Measurements from ENCODE around the gene KAT7. TPM values are rescaled to one million over a fixed set of nuclear protein-coding genes. Genes with fewer than 3 reads are reported as not detected.

KAT7 gene
- polyA plus RNA-seq, 1 donor = 33.6 TPM

DNA sequence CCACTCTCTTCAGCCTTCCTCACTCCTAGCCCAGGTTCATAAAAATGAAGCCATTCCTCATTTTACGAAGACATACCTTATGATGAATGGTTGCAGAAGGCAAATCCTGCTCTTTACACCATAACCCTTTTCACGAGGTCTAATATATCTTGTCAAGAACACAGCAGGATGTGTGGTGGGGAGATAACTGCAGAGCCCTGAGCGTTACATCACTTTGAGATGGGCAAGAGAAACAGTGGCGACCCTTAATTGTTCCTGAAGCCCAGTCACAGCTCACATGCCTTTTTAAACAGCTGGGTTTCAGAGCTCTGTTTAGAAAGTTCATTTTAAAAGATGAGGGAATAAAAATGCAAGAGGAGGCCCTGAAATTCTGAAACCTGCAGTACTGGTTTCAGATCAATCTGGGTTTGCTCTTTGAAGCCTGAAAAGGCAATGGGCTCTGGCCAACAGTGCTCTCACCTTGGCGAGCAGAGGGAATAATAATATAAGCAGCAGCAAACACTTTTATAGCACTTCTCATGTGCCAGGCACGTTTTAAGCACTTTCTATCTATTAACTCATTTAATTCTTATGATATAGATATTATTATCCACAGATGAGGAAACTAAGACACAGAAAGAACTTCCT, 27.4 kb upstream of the KAT7 start:
- DNase-seq = no peak

DNA sequence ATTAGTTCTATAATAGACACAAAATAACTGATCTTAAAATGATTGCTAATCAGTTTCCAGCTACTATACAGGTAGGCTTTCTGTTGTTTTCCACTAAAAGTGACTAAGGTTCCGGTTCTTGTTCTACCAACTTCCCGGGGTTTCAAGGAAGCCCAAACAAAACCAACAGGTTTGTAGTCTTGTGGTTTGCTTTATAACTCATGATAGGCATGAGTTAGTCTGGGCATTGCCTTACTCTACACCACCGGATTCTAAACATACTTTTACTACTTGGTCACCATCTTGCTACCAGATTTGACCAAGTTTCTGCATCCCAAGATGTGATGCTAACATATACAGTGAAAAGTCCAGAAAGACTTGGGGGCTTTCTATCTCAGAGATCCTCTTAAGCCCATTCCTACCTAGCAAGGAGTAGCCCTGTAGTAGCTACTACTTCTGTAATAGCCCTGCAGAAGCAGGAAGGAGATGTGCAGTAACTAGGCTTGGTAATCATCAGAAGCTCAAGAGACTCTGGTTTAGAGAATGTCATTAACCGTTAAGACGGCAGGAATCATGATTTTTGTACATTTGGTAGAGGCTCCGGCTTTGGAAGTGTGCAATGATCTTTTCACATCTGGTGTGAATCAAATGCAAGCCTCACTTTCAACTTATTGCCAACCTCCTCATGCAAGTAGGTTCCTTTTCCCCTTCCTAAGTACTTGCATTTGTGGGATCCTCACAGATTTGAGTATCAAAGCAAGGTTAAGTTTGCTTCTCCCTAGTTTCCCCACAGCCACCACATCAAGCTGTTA, 26.1 kb upstream of the KAT7 start:
- no peak for DNase-seq

DNA sequence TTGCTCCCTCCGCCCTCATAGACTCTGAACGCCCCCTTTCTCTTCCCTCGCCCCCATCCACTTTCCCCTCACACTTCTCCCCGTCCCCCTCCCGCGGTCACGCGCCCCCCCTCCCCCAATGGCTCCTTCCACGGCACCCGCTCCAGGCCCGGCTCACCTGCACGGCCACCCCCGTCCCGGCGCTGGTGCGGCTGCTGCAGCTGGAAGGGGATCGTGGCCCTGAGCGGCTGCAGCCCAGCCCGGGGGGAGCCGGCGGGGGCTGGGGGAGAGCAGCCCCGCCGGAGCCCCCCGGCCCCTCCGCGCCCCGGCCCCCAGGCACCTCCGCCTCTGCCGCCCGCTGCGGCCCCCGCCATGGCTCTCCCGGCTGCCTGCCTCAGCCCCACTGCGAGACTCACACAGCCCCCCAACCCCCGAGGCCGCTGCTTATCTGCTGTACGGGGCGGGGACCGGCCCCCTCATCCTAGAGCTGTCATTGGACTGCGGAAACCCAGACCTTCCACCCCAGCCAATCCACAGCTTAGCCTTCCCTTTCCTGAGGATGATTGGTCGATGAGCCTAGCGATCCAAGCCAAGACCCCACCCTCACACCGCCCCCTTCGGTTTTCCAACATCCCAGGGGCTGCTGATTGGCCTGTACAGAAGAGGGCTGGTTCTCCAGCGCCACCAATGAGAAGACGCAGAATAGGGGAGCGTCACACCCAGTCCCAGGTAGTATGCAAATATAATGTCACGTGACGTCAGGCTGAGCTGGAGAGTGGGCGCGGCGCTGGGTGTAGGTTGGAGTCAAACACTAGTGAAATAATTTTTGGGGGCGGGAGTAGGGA, 24.5 kb upstream of the KAT7 start, which contains the start of gene FAM117A:
Gene FAM117A (minus strand): TSS at position 397 of the 824 bp plus-strand sequence. CDS start 44 bp downstream, at position 353.
- peak; percentile 93 for DNase-seq

DNA sequence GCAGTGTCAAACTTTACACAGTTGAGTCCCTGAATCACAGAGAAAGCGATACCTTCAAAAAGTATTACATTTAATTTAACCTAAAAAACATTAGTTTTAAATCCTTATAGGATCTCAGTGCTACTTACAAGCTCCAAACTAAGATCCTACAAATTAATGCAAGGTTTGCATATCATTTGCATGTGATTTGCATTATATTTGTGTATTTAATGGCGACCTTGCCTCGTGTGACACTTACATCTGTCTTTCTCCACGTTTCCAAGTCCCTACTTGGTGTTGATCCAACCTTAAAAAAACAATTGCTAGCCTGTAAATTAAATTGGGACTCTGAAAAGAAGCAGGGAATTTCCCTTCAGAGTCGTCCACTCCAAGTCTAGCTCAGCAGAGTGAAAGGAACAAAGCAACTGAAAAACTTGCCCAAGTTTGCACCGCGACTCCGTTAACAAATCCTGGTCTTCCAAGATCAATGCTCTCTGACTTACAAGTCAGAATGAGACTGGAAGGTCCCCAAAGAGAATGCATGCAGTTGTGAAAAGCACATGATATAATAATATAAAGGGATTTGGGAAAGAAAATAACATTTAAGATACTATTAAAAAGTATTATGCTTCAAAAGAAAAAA, 23.8 kb upstream of the KAT7 start:
- no peak for DNase-seq

DNA sequence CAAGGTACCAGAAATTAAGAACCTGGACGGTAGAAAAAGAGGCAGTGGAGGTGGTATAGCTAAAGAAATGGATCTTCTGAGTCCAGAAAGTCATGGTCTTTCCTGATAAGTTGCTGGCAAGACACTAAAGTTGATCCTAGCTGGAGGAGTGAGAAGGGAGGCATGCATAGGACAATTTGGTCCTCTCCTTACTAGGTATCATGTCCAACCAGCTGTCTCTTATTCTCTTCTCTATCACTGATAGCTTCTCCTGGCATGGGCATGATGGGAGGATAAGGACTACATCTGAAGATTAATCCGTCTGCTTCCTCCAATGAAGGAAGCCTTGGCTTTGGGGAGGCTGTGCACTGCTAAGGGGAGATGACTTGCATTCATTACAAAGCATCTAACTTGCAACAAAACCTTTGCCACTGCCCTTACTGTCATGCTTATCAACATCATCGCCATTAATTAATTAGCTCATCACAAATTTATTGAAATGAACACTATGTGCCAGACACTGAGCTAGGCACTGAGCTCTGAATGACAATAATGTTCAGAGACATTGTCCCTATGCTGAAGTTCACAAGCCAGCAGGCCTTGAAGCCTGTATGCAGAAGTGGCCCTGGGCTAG, 21.5 kb upstream of the KAT7 start:
- no peak for DNase-seq

DNA sequence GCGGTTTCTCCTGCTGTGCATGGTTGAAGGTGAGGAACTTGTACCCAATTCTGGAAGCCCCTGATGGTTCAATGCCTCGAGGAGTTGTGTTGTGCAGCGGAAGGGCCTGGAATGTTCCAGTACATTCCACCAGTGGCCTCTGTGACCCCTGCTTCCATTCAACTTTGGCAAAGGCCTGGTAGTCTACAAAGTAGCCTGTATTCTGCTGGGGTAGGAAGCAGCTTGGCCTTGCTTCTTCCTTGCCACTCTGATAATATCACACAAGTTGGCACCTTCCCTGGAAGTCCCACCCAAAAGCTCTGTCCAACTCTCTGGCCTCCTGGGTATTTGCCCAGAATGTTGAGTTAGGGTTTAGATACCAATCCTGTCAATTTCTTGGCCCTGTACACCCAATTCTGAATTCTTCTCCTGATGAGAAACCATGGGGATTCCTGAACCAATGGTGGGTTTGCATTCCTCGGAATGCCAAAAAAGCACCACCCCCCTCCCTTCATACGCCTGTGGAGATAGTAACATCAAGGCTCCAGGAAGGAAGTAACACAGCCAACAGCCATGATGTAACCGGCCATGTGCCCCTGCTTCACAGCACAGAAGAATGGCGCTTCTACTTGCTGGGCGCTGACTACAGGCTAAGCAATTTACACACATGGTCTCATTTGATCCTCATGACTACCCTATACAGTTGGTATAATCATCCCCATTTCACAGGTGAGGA, 12.8 kb upstream of the KAT7 start:
- no peak for DNase-seq

DNA sequence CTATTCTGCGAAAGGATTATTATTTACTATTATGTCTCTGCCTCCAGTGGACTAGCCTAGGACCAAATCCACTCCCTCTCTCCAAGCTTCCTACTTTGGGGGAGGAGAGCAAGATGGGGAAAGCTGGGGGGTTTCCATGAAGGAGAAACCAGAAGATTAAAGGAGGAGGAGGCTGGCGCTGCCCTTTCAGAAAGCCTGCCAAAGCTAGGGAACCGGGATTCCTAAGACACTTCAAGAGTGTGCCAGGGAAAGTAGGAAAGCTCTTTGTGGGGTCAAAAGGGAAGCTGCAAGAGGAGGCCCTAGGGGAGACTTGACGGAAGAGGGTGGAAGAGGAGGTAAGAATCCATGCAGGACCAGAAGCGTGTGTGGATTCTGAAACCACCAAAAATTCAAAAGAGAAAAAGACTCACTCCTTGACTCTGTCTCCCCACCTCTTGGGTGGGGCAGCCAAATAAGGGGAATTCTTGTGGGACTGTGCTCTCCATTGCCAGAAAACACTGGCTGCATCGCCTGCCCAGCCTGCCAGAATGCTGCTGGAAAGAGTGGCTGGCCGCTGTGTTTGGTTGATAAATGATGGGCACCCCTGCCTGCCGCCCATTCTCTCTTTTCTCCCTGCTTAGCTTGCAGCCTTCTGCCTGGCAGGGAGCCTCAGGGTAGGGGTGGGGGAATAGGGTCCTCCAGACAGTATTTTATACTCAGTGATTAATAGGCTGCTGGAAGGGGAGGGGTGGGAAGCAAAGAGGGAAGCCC, 11.8 kb upstream of the KAT7 start:
- no peak for DNase-seq

DNA sequence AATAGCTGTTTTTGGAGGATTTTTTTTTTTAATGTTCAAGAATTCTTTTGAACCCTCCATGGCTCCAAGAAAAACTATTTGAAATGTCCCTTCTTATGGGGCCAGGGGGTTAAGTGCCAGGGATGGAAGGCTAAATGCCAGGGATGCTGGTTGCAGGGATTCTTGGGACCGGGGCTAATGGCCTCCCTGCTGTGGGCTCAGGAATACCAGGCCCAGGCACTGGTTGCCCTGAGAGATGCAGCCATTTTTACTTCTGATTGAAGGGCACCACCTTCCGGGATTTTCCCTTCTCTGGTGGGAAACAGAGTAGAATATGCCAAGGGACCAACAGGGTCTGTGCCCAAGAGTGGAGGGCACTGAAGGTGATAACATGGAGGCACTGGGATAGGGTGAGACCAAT, 10.9 kb upstream of the KAT7 start:
- DNase-seq = no peak

DNA sequence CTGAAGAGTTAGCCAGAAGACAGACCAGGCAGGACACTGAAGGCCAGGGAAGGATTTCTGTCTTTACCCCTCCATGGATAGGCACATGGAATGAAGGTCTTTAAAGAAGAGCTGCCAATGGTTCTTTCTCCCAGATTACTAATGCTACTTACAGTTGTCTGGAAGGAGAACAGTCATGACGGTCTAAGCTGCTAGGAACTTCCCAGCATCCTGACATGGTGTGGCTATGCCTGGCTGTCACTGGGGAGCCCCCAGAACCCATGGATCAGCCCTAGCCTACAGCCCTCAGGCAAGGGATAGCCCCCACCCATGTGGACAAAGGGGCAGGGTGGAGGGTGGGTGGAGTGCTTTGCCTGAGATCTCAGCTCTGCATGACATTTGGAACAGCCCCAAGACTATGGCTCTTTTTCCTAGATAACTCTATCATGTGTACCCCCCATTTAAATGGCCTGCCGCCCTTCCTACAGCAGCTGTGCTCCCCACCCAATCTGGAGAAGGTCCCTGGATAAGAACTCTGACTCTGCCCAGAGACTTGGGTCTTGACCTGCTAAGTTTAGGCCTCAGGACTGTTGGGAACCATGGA, 9.2 kb upstream of the KAT7 start:
- no peak for DNase-seq

DNA sequence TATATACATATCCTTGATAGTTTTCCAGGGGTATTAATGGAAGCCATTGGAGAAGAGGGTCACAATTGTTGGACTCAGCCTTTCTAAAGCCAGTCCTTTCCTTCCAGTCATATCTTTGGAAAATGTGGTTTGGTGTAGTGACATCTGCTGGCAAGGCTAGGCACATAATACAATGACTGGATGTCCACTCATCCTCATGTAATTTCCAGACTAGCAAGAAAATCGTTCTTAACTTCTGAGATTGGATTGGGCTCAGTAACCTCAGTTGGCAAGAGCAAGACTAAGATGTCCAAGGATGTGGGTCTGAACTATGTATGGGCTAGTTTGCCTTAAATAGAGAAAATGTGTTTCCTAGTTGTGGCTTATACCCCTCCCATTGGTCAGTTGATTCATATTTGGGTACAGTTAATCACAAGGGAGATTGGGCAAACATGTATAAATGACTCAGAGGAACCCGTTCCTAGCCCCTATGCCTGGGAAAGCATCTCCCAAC, 8.7 kb upstream of the KAT7 start:
- peak; percentile 54 for DNase-seq

DNA sequence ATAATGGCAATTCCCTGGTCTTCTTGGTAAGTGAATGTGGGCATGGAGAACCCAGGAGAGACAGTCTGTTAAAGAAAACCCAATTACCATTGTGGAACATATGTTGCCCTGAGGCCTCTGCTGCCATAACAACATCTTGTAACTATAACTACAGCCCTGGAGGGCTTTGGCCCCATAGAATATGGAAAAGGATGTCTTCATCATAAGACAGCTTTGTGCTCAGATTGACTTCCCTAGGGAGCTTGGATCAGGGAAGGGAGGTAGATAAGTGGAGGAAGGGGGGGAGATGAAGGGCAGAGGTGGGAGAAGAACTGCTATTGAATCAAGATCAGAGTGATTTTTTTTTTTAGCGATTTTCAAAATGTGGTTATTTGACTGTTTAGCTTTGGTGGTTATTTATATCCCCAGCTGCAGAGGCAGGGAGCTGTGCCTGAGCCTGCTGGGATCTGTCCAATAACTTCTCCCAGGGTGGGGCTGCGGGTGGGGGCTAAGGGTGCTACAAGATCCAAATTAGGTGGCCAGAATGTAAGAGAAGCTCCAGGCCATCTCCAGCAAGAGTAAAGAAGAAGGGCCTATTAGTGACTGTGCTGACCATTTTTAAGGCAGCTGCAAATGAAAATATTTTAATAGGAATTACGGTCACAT, 5.3 kb upstream of the KAT7 start:
- peak; percentile 17 for DNase-seq

DNA sequence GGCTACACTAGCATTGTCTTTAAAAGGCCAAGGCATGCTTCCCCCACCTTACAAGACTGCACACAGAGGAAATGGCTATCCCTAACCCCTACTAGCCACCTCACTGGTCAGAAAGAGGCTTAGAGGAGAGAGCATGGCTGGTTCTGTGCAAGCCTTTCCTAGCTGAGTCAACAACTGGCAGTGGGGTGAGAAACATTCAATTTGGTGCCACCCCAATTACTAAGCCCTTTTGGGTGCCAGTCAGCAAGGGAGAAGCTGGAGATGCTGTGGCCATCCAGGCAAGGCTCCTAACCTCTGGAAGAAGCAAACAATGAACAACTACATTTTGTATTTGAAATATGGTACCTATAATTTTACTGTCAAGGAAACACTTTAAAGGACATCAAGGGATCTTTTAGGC, 4.7 kb upstream of the KAT7 start:
- DNase-seq = no peak

DNA sequence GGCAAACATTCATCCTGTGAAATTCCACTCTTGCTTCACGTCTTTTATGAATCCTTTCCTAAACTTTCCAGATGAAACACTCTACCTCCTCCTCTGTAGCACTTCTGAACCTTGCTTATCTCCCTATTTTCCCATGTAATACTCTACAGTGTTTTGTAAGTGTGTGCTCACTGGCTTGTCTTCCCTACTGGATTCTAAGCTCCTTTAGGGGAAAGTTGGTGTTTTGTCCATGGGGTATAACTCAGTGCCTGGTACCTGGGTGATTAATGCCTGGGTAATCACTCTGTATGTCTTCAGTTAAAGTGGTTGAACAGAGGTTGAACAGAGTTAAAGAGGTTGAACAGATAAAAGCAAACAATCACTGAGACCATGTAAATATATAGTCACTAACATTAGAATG, 3.8 kb upstream of the KAT7 start:
- DNase-seq = no peak

DNA sequence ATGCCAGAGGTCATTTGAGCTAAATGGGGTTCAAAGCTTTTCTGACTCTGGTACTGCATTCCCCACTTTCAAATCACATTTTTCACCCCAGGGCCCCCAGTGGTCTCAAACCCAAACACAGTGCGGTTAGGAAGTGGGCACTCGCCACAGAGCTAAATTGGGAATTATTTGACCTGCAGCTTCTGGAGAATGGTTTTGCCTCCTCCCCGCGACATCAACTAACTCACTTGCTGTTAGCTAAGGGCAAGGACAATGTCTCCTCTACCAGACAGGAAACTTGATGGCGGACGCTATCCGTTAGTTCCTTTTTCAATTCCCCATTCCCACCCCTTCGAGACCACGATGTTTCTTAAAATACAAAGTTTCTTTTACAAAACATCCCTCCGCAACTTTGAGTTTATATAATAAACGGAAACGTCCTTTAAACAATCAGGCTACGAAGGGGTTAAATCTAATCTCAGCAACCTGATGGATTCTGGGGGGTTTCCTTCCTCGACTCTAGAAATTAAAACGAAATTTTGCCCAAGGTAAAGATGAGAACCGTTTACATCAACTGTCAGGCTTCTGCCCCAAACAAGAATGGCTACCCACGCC, 500 bp upstream of the KAT7 start:
- DNase-seq = peak; percentile 11

DNA sequence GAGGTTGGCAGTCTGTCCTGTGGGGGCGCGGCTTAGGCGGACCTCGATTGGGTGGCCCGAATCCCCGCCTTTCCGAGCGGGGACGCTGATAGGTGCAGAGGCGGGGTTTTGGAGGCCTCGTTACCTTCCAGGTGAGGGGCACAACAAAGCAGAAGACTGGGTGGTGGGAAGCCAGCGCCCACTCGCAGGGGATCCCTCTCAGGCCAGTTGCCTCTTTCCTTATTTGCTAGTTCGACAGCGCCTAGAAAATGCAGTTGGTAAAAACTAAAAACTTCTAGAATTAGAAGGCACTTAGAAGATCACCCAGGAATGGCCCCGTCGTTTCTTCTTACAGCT, 730 bp downstream of the KAT7 start:
- no peak for DNase-seq

DNA sequence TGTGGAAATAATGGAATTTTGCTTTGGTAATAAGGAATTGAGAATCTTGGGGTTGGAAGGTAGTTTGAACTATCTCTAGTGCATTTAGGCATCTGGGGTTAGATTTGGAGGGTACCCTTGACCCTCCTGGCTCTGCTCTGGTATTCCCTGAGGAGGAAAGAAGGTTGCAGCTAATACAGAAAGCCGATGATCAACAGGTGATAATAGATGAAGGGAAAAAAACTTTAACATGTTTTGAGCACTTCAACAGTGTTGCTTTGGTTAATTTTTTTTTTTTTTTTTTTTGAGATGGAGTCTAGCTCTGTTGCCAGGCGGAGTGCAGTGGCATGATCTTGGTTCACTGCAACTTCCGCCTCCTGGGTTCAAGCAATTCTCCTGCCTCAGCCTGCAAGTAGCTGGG, 4.8 kb downstream of the KAT7 start:
- DNase-seq = no peak

DNA sequence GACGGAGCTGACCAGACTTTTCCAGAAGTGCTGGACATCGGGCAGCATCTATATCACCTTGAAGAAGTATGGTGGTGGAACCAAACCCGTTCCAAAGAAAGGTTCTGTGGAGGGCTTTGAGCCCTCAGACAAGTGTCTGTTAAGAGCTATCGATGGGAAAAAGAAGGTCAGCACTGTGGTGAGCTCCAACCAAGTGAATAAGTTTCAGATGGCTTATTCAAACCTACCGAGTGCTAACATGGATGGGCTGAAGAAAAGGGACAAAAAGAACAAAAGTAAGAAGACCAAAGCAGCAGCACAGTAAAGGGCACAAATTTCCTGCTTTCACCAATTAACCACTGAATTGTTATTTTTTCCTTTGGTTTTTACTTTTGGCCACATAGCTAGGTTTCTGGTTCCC, 6.9 kb downstream of the KAT7 start:
- DNase-seq = no peak

DNA sequence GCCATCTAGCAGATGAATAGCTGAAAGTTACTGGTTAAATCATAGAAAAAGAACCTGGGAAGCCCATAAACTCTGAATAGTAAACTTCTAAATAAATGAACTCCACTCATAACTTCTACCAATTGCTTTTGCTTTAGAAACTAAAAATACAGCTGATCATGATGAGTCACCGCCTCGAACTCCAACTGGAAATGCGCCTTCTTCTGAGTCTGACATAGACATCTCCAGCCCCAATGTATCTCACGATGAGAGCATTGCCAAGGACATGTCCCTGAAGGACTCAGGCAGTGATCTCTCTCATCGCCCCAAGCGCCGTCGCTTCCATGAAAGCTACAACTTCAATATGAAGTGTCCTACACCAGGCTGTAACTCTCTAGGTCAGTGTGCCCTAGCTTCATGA, 9.7 kb downstream of the KAT7 start:
- DNase-seq = no peak

DNA sequence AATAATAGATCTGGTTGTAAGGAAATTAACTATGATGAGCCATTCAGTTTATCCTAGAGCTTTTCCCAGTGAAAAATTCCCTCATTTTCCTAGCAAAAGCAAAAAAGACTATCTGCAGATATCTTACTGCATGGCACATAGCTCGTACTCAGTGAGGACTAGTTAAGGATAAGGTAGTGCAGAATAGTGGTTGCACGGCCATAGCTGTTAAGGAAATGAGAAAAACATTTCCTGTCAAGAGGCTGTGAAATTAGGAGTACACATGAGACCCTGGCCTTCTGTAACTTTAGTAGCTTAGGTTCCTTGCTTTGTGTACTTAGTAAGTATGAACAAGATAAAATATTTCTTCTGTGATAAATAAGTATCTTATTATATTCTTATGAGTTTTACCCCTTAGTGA, 10.3 kb downstream of the KAT7 start:
- DNase-seq = no peak

DNA sequence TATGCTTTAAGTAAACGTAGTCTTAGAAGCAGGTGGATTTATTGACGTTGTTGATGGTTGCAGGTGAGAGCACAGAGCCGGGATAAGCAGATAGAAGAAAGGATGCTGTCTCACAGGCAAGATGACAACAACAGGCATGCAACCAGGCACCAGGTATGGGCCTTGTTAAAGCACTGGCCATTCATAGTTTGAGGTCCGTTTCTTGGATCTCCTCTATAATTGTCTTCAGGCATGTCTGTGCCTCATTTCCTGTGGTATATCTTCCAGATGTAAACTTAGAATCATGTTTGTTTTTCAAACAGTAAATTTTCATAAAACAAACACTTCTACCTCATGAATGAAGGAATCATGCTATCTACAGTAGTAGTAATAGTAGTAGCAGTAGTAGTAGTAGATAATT, 20.6 kb downstream of the KAT7 start:
- no peak for DNase-seq

All from hindlimb muscle (tissue), 1 donor.